ENCODE data around the gene OR51B2. TPM values are rescaled to one million over a fixed set of nuclear protein-coding genes. Genes with fewer than 3 reads are reported as not detected.

The OR51B2 gene
- not detected in 2 replicates for polyA plus RNA-seq

GRCh38 chr11:5324197-5324596 lies at the start of gene OR51B2:
Gene OR51B2, minus strand, starts transcription at chr11:5324297. Its CDS starts 0 bp downstream, at chr11:5324297.

GRCh38 chr11:5351208-5351607 lies 27.1 kb upstream of the OR51B2 start, which contains the start of gene OR51B6:
Gene OR51B6, plus strand, starts transcription at chr11:5351508. Its CDS starts 0 bp downstream, at chr11:5351508.

GRCh38 chr11:5343474-5344335 lies 19.6 kb upstream of the OR51B2 start, which contains the start of gene OR51B5:
Gene OR51B5, minus strand, starts transcription at chr11:5343524. Its CDS starts 0 bp downstream, at chr11:5343524.

GRCh38 chr11:5301846-5302245 lies 22.3 kb downstream of the OR51B2 start, which contains the start of gene OR51B4:
Gene OR51B4, minus strand, starts transcription at chr11:5301946. Its CDS starts 0 bp downstream, at chr11:5301946.

Other genes starting within 250 kb of the OR51B2 start
- gene OR52A5, start 185.9 kb downstream of the OR51B2 start, polyA plus RNA-seq: not detected in 2 replicates
- not detected in 2 replicates for gene OR52A1, start 169.5 kb downstream of the OR51B2 start, polyA plus RNA-seq
- gene OR51V1, start 123.6 kb downstream of the OR51B2 start, polyA plus RNA-seq: not detected in 2 replicates
- 105 and 131 TPM in 2 replicates for gene HBB, start 97.2 kb downstream of the OR51B2 start, polyA plus RNA-seq
- gene HBD, start 89.8 kb downstream of the OR51B2 start, polyA plus RNA-seq: not detected in 2 replicates
- gene HBG1, start 74.4 kb downstream of the OR51B2 start, polyA plus RNA-seq: not detected in 2 replicates
- gene HBG2, start 69.5 kb downstream of the OR51B2 start, polyA plus RNA-seq: 7.9 TPM in 1 of 2 replicates, not detected in the other
- not detected in 2 replicates for gene HBE1, start 54.4 kb downstream of the OR51B2 start, polyA plus RNA-seq
- not detected in 2 replicates for gene OR51B4, start 22.4 kb downstream of the OR51B2 start, polyA plus RNA-seq
- gene OR51B5, start 19.2 kb upstream of the OR51B2 start, polyA plus RNA-seq: 0.54 TPM in 1 of 2 replicates, not detected in the other
- not detected in 2 replicates for gene OR51B6, start 27.2 kb upstream of the OR51B2 start, polyA plus RNA-seq
- gene OR51M1, start 59.5 kb upstream of the OR51B2 start, polyA plus RNA-seq: not detected in 2 replicates
- gene OR51Q1, start 97.8 kb upstream of the OR51B2 start, polyA plus RNA-seq: not detected in 2 replicates
- gene OR51I1, start 117.2 kb upstream of the OR51B2 start, polyA plus RNA-seq: not detected in 2 replicates
- gene OR51I2, start 125.0 kb upstream of the OR51B2 start, polyA plus RNA-seq: not detected in 2 replicates
- gene OR52D1, start 164.4 kb upstream of the OR51B2 start, polyA plus RNA-seq: not detected in 2 replicates
- gene UBQLN3, start 185.7 kb upstream of the OR51B2 start, polyA plus RNA-seq: not detected in 2 replicates
- not detected in 2 replicates for gene UBQLNL, start 192.4 kb upstream of the OR51B2 start, polyA plus RNA-seq
- not detected in 2 replicates for gene OR52H1, start 224.2 kb upstream of the OR51B2 start, polyA plus RNA-seq